Natural killer cell (primary cell): ENCODE results near the gene DRD2. TPM values are rescaled to one million over a fixed set of nuclear protein-coding genes. Genes with fewer than 3 reads are reported as not detected.

Experiments used
- ATAC-seq, 3 donors: fragments of 150-1000 bp in 2 of 3; fragments of 200-7000 bp in 1 of 3; cut with Tn5 transposase; 1 replicate in 1 of 3; 2 replicates in 2 of 3; pipeline ENCODE4 v1.10.0; 2021; ENCODE audit warnings: mild to moderate bottlenecking in 2 of 3, moderate library complexity in 2 of 3
- DNase-seq, 2 donors: peaks; one replicate each; pipeline versions ENCODE4 v3.0.0 to v3.0.0-alpha.2; 2013 to 2021; ENCODE audit warnings: mixed read lengths in 1 of 2
- H3K27ac ChIP-seq: one replicate; pipeline ENCODE4 v1.5.1; 2013; ENCODE audit warnings: mild to moderate bottlenecking, low read length
- H3K27me3 ChIP-seq: one replicate; pipeline ENCODE4 v1.6.1; 2013; ENCODE audit warnings: low read length; ENCODE audit not compliant: control insufficient read depth, insufficient read depth
- H3K36me3 ChIP-seq: one replicate; pipeline ENCODE4 v1.6.1; 2013; ENCODE audit warnings: low read length; ENCODE audit not compliant: control insufficient read depth, insufficient read depth
- H3K4me1 ChIP-seq: one replicate; pipeline ENCODE4 v1.6.1; 2013; ENCODE audit warnings: low read length; ENCODE audit not compliant: control insufficient read depth, insufficient read depth
- H3K4me3 ChIP-seq: one replicate; pipeline ENCODE4 v1.5.1; 2013; ENCODE audit warnings: low read length
- H3K9me3 ChIP-seq: one replicate; pipeline ENCODE4 v1.6.1; 2013; ENCODE audit warnings: low read length; ENCODE audit not compliant: control insufficient read depth, insufficient read depth
- H3K27ac Mint-ChIP-seq, 2 donors: one replicate each; pipeline ENCODE4 v1.8.0; 2022; ENCODE audit warnings: mild to moderate bottlenecking in 2 of 2, mixed read lengths in 2 of 2, moderate library complexity in 1 of 2
- H3K27me3 Mint-ChIP-seq, 2 donors: one replicate each; pipeline ENCODE4 v1.8.0; 2022; ENCODE audit warnings: low read depth in 2 of 2, mixed read lengths in 2 of 2
- H3K36me3 Mint-ChIP-seq: one replicate; pipeline ENCODE4 v1.8.0; 2022; ENCODE audit warnings: mixed read lengths
- H3K4me1 Mint-ChIP-seq, 2 donors: one replicate each; pipeline ENCODE4 v1.8.0; 2022; ENCODE audit warnings: mixed read lengths in 2 of 2
- H3K4me3 Mint-ChIP-seq: one replicate; pipeline ENCODE4 v1.8.0; 2022; ENCODE audit warnings: mild to moderate bottlenecking, moderate library complexity, mixed read lengths
- H3K9me3 Mint-ChIP-seq, 2 donors: one replicate each; pipeline ENCODE4 v1.8.0; 2022; ENCODE audit warnings: mixed read lengths in 2 of 2
- CTCF ChIP-seq: fragments of 200-600 bp; IDR thresholded peaks from one replicate; pipeline ENCODE4 v1.8.0; 2022; ENCODE audit warnings: antibody characterized with exemption
- WGBS: methylation state at CpG from one replicate; pipeline ENCODE4 v1.1.7; 2013; ENCODE audit warnings: missing lambda C conversion rate; ENCODE audit not compliant: insufficient coverage; 5-methylcytosine and 5-hydroxymethylcytosine counted together
- intact Hi-C: fragments of 100-400 bp; cut with micrococcal nuclease; formaldehyde crosslinking; loops from one replicate; pipeline ENCODE4 v1.14.2; 2022
- total RNA-seq, 4 donors: library from RNA; stranded (reverse); fragments of 120-200 nt in 1 of 4; gene quantifications; one replicate each; pipeline versions ENCODE4 v1.2.3 to v1.2.4, GENCODE V29; 2013 to 2022

The DRD2 gene
- total RNA-seq, 3 donors from 2014 or later (not counting 1 experiment from before 2014, with no cell fraction given): not detected

- no peak for TF ChIP-seq CTCF
- no peaks in the 10 kb centered on the region for H3K9me3 ChIP-seq
- intact Hi-C loops: loop anchor here (10.0 kb wide), 1 partner anchor 1764 kb away; no protein-coding TSS in a partner anchor
- no peak overlapping the region for H3K27ac ChIP-seq
- peaks cover 11% of the 10 kb centered on the region for H3K36me3 ChIP-seq
- H3K4me1 ChIP-seq: peaks cover 4% of the 10 kb centered on the region
- H3K27me3 ChIP-seq: no peaks in the 10 kb centered on the region
- WGBS: 81% methylated on average over 5 of the region's 5 CpGs
- no peaks in the 10 kb centered on the region for H3K9me3 Mint-ChIP-seq
- no peak overlapping the region for H3K4me3 ChIP-seq
- H3K36me3 Mint-ChIP-seq: no peaks in the 10 kb centered on the region
- H3K27ac Mint-ChIP-seq: no peak overlapping the region
- ATAC-seq (no peak), DNase-seq (no peak)
- no peaks in the 10 kb centered on the region for H3K27me3 Mint-ChIP-seq
- peaks cover 8 to 11% of the 10 kb centered on the region in 2 donors for H3K4me1 Mint-ChIP-seq
- no peak overlapping the region for H3K4me3 Mint-ChIP-seq
Observed at GRCh38 chr11:113370634-113371033, 104.6 kb downstream of the DRD2 start.

- Mint-ChIP-seq H3K27me3 (no peaks in the 10 kb centered on the region), H3K36me3 (no peaks in the 10 kb centered on the region)
- WGBS: no CpG with 5 or more reads among the region's 3 CpGs
Observed at GRCh38 chr11:113369411-113369810, 105.8 kb downstream of the DRD2 start.

GRCh38 chr11:113365895-113366294 is 109.3 kb downstream of the DRD2 start:
- peaks cover 8% of the 10 kb centered on the region for H3K36me3 Mint-ChIP-seq
- peak in 1 of 2 donors; percentile 10 for DNase-seq
- H3K4me1 ChIP-seq: peaks cover 4% of the 10 kb centered on the region

More at GRCh38 chr11:113369411-113369810, 105.8 kb downstream of the DRD2 start:
- H3K27ac ChIP-seq: no peak overlapping the region
- H3K4me1 ChIP-seq: peaks cover 4% of the 10 kb centered on the region
- no peaks in the 10 kb centered on the region for H3K9me3 ChIP-seq
- Mint-ChIP-seq H3K9me3 (no peaks in the 10 kb centered on the region), H3K4me3 (no peak overlapping the region), H3K4me1 (peaks cover 8 to 13% of the 10 kb centered on the region in 2 donors), H3K27ac (no peak overlapping the region)
- DNase-seq (no peak), ATAC-seq (no peak)
- TF ChIP-seq CTCF: no peak
- intact Hi-C loops: no loop called here
- H3K36me3 ChIP-seq: peaks cover 15% of the 10 kb centered on the region
- H3K4me3 ChIP-seq: no peak overlapping the region
- no peaks in the 10 kb centered on the region for H3K27me3 ChIP-seq

More at GRCh38 chr11:113365895-113366294, 109.3 kb downstream of the DRD2 start:
- Histone ChIP-seq H3K36me3 (peaks cover 22% of the 10 kb centered on the region), H3K9me3 (no peaks in the 10 kb centered on the region), H3K27ac (no peak overlapping the region), H3K27me3 (no peaks in the 10 kb centered on the region), H3K4me3 (no peak overlapping the region)
- ATAC-seq: no peak
- Mint-ChIP-seq H3K27me3 (no peaks in the 10 kb centered on the region), H3K4me3 (no peak overlapping the region), H3K4me1 (peaks cover 14 to 18% of the 10 kb centered on the region in 2 donors), H3K9me3 (no peaks in the 10 kb centered on the region), H3K27ac (no peak overlapping the region)
- intact Hi-C loops: no loop called here
- TF ChIP-seq CTCF: no peak
- 38% methylated on average over 5 of the region's 5 CpGs for WGBS
